ENCODE measurements around the gene INO80D.
A peak's percentile ranks its signal among the peaks of the same experiment; 100 is the strongest.
"Not testable (repeated sequence)": the region's sequence is repeated elsewhere in the genome, so short reads cannot be mapped to it uniquely, and the experiment has no call there.

INO80D gene

GRCh38 chr2:206028101-206028500, 57.9 kb downstream of the INO80D start:
- no peak for DNase-seq (ENCODE audit: low spot score)

DNA sequence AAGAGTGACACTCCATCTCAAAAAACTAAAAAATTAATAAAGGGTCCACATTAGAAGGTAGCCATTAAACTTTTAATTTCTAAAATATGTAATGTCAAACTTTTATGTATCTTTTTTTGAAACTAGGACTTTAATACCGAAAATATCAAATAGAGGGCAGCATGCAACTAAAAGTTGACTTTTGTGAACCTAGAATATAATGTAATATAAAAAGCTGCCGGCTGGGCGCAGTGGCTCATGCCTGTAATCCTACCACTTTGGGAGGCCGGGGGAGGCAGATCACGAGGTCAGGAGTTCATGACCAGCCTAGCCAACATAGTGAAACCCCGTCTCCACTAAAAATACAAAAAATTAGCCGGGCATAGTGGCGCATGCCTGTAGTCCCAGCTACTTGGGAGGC, 62.8 kb downstream of the INO80D start:
- no peak for DNase-seq (ENCODE audit: low spot score)

GRCh38 chr2:206020171-206020570, 65.8 kb downstream of the INO80D start:
- no peak for DNase-seq (ENCODE audit: low spot score)

GRCh38 chr2:206015746-206016145, 70.2 kb downstream of the INO80D start:
- DNase-seq (ENCODE audit: low spot score), result not testable (repeated sequence)

GRCh38 chr2:206011795-206012194, 74.2 kb downstream of the INO80D start:
- DNase-seq (ENCODE audit: low spot score), result no peak

DNA sequence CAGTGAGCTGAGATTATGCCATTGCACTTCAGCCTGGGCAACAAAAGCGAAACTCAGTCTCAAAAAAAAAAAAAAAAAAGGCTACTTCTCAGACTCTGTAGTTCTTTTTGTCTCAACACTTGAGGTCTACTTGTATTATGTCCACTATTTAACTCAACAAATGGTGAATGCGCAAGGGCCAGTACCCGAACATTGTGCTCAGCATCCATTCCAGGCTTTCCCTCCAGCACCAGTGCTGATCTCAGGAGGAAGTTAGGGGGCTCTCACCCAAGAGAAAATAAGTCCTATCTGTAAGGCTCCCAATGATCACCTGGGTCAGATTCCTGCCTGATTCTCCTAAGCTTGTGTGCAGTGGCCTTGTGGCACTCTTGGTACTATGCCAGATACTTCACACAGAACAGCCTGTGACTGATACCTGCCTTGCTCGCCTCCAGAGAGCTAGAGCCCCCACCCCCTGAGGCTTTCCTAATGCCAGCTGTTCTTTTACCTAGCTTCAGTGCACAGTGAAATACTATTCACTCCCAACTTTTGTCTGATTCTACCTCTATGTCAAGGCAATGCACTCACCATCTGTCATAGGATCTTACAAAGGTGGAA, 74.9 kb downstream of the INO80D start:
- DNase-seq (ENCODE audit: low spot score), result no peak

- no peak for DNase-seq (ENCODE audit: low spot score)
Observed at GRCh38 chr2:206004004-206004693, 81.8 kb downstream of the INO80D start.

- no peak for DNase-seq (ENCODE audit: low spot score)
Observed at GRCh38 chr2:206002440-206002839, 83.5 kb downstream of the INO80D start.

DNA sequence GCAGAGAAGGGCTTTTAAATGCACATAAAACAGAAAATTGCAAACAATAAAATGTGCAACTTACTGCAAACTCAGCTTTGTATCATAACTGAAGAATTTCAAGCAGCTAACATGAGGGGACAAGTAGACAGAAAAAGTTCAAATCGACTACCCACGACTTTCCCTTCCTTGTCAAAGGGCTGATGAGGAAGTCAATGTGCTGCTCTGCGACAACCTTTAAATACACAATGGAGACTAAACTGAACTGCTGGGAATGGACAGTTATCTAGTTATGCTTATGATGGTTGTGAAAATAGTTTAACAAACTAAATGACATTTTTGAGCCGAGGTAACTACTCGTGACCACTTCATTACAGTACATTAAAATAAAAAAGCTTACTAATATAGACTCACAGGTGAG, 84.1 kb downstream of the INO80D start:
- no peak for DNase-seq (ENCODE audit: low spot score)

- no peak for DNase-seq (ENCODE audit: low spot score)
Observed at GRCh38 chr2:206000776-206001175, 85.2 kb downstream of the INO80D start.

- no peak for DNase-seq (ENCODE audit: low spot score)
Observed at GRCh38 chr2:205998583-205998982, 87.4 kb downstream of the INO80D start.

- DNase-seq (ENCODE audit: low spot score), result peak; percentile 16
Observed at GRCh38 chr2:205996161-205996560, 89.8 kb downstream of the INO80D start.

GRCh38 chr2:205995260-205995659, 90.7 kb downstream of the INO80D start:
- no peak for DNase-seq (ENCODE audit: low spot score)

DNA sequence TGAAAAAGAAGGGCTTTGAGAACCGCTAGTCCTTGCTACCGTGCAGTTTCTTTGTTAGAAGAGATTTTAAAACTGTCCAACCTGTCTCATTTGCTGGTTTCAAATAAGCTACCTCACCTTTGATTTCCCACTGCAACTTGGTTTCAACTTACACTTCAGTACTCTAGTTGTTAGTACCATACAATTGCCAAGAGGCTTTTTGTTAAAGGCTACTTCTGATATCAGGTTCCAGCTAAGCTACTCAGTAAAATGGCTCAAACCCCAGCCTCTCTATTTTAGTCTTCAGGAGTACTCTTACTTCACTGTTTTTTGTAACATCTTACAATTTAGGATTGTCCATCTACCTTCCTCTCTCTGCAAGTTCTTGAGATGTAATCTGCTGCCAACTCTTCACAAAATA, 91.6 kb downstream of the INO80D start:
- DNase-seq (ENCODE audit: low spot score), result no peak

GRCh38 chr2:205990104-205990503, 95.9 kb downstream of the INO80D start:
- DNase-seq (ENCODE audit: low spot score), result no peak

DNA sequence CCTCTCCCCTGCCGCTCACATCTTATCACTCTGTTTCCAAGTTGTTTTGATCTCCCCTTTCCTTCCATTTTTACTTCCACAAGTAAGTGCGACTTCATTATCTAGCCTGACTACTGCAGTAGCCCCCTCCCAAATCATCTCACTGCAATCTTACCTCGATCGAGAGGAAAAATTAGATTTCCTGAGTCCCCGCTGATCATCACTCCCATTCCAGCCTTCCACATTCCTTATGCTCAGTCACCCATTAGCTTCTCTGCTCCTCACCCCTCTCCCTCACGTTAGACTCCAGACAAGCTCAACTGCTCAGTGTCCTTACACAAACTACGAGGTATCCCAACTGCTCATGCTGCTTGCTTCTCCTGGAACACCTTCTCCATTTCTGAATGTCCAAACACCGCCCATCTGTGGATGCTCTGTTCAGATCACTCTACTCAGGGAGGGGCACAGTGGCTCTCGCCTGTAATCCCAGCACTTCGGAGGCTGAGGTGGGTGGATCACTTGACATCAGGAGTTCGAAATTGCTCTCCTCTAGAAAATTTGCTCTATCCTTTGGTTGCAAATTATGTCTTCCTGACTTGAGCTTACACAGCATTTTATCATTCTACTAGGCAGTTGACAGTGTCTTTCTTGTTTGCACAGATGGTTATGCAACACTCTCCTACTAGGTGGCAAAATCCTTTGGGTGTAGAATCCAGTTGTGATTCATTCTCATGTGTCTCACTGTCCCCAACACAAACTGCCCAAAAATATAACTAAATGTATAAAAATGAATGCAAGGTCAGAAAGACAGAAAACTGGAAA, 96.5 kb downstream of the INO80D start:
- DNase-seq (ENCODE audit: low spot score), result no peak

DNA sequence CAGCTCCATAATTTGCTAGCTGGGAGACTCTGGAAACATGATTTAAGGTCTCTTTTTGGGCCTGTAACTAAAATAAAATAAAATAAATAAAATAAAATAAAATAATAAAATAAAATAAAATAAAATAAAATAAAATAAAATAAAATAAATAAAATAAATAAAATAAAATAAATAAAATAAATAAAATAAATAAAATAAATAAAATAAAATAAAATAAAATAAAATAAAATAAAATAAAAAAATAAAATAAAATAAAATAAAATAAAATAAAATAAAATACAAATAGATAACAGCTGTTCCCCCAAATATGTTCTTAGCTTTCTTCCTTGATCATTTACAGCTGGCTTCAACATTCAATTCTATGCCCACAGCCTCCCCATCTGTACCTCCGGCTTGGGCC, 97.3 kb downstream of the INO80D start:
- DNase-seq (ENCODE audit: low spot score), result not testable (repeated sequence)

- DNase-seq (ENCODE audit: low spot score), result no peak
Observed at GRCh38 chr2:205988274-205988673, 97.7 kb downstream of the INO80D start.

DNA sequence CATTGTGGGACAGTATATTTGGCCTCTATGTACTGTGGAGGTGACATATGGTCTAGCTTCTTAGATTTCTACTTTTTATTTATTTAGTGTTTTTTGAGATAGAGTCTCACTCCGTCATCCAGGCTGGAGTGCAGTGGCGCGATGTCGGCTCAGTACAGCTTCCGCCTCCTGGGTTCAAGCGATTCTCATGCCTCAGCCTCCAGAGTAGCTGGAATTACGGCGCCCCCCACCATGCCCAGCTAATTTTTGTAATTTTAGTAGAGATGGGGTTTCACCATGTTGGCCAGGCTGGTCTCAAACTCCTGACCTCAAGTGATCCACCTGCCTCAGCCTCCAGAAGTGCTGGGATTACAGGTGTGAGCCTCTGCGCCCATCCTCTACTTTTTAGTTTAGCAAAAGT, 99.6 kb downstream of the INO80D start:
- not testable (repeated sequence) for DNase-seq (ENCODE audit: low spot score)

- no peak for DNase-seq (ENCODE audit: low spot score)
Observed at GRCh38 chr2:205984381-205984780, 101.6 kb downstream of the INO80D start.

DNA sequence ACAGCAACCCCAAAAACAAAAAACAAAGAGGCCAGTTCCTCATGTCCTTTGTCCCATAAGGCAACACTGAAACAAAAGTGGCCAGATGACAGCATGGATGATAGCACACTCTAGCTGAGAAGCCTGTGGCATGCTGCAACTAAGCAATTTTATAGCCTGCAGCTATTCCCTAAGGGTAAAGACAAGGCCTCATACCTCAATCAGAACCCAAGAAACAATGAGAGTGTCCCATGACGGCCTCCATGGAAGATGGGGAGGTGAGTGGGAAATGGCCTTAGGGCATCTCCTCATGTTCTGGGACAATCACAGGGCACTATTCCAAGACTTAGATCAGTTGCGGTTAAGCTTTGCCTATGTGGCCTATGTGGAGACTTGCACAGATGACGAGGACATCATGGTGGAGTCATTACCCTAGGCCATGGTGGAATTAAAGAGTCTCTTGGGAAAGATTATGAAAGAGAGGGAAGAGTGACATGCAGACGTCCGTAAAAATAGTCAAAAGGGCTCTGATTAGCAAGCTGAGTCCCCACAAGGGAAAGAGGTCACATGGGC, 103.1 kb downstream of the INO80D start:
- DNase-seq (ENCODE audit: low spot score), result no peak

GRCh38 chr2:205978728-205979127, 107.2 kb downstream of the INO80D start:
- not testable (repeated sequence) for DNase-seq (ENCODE audit: low spot score)

DNA sequence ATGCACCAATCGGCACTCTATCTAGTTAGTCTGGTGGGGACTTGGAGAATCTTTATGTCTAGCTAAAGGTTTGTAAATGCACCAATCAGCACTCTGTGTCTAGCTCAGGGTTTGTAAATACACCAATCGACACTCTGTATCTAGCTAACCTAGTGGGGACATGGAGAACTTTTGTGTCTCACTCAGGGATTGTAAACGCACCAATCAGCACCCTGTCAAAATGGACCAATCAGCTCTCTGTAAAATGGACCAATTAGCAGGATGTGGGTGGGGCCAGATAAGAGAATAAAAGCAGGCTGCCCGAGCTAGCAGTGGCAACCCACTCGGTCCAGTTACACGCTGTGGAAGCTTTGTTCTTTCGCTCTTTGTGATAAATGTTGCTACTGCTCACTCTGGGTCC, 108.3 kb downstream of the INO80D start:
- not testable (repeated sequence) for DNase-seq (ENCODE audit: low spot score)
